GM12801 (cell line): ENCODE data around the gene MIB1.

Experiments used
- CTCF ChIP-seq: IDR thresholded peaks from one replicate; pipeline ENCODE4 v1.5.1; 2011; ENCODE audit warnings: control low read depth; ENCODE audit not compliant: insufficient read length; ENCODE audit errors: extremely low read depth

MIB1 gene

GRCh38 chr18:21823848-21824247 is 83.3 kb downstream of the MIB1 start:
- TF ChIP-seq CTCF: no peak

GRCh38 chr18:21826196-21826595 is 85.6 kb downstream of the MIB1 start:
- TF ChIP-seq CTCF: no peak

- TF ChIP-seq CTCF: no peak
Observed at GRCh38 chr18:21826641-21827302, 86.2 kb downstream of the MIB1 start.

- TF ChIP-seq CTCF: no peak
Observed at GRCh38 chr18:21830532-21830931, 89.9 kb downstream of the MIB1 start.

- no peak for TF ChIP-seq CTCF
Observed at GRCh38 chr18:21831413-21831831, 90.8 kb downstream of the MIB1 start.

GRCh38 chr18:21833604-21834298 is 93.2 kb downstream of the MIB1 start:
- no peak for TF ChIP-seq CTCF

GRCh38 chr18:21834299-21834660 is 93.7 kb downstream of the MIB1 start:
- TF ChIP-seq CTCF: no peak
